ENCODE results near the gene DNAH5.

GRCh38 chr5:13975246-13975645, 30.8 kb upstream of the DNAH5 start:
- no peak for TF ChIP-seq EZH2 (IDR thresholded peaks at IDR 0.05; ENCODE audit: low read length)
- TF ChIP-seq, protein P1, sequence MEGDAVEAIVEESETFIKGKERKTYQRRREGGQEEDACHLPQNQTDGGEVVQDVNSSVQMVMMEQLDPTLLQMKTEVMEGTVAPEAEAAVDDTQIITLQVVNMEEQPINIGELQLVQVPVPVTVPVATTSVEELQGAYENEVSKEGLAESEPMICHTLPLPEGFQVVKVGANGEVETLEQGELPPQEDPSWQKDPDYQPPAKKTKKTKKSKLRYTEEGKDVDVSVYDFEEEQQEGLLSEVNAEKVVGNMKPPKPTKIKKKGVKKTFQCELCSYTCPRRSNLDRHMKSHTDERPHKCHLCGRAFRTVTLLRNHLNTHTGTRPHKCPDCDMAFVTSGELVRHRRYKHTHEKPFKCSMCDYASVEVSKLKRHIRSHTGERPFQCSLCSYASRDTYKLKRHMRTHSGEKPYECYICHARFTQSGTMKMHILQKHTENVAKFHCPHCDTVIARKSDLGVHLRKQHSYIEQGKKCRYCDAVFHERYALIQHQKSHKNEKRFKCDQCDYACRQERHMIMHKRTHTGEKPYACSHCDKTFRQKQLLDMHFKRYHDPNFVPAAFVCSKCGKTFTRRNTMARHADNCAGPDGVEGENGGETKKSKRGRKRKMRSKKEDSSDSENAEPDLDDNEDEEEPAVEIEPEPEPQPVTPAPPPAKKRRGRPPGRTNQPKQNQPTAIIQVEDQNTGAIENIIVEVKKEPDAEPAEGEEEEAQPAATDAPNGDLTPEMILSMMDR (optimal IDR thresholded peaks at IDR 0.05 in 1 of 3, IDR thresholded peaks at IDR 0.05 in 1 of 3, conservative IDR thresholded peaks at IDR 0.05 in 1 of 3; ENCODE audit: extremely low read depth in 1 of 3, insufficient read depth in 2 of 3, low read length in 3 of 3): no peak
